ENCODE data around the gene BANK1.

BANK1 gene, protein sequence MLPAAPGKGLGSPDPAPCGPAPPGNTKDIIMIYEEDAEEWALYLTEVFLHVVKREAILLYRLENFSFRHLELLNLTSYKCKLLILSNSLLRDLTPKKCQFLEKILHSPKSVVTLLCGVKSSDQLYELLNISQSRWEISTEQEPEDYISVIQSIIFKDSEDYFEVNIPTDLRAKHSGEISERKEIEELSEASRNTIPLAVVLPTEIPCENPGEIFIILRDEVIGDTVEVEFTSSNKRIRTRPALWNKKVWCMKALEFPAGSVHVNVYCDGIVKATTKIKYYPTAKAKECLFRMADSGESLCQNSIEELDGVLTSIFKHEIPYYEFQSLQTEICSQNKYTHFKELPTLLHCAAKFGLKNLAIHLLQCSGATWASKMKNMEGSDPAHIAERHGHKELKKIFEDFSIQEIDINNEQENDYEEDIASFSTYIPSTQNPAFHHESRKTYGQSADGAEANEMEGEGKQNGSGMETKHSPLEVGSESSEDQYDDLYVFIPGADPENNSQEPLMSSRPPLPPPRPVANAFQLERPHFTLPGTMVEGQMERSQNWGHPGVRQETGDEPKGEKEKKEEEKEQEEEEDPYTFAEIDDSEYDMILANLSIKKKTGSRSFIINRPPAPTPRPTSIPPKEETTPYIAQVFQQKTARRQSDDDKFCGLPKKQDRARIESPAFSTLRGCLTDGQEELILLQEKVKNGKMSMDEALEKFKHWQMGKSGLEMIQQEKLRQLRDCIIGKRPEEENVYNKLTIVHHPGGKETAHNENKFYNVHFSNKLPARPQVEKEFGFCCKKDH

DNA sequence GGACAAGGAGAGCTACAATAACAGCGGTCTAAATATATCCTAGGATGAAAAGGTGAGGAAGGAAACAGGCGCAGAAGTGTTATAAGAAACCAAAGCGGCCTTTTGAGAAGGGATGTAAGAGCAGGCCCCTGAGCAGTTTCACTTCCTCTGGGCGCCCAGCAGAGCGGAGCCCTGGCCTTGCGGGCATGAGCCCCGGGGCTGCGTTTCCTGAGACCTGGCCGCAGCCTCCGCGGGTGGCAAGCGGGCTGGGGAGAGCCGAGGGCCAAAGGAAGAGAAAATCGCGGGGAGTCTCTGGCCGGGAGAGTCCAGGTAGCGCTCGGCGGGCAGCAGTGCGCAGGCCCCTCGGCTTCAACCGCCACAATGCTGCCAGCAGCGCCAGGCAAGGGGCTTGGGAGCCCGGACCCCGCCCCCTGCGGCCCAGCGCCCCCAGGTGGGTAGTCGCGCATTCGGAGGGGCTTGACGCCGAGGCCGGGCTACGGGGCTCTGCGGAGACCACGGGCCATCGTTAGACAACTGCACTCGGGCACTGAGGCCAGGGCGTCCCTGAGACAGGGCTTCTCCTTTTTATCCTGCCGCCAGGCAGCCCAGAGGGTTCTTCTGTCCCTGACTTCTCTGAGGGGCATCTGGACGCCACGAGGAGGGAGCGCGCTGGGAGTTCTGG is at the start of gene BANK1:
TSS of gene BANK1 (plus strand) at position 210 of the 661 bp plus-strand sequence. CDS start at position 361, 151 bp downstream.
- no peak for DNase-seq

DNA sequence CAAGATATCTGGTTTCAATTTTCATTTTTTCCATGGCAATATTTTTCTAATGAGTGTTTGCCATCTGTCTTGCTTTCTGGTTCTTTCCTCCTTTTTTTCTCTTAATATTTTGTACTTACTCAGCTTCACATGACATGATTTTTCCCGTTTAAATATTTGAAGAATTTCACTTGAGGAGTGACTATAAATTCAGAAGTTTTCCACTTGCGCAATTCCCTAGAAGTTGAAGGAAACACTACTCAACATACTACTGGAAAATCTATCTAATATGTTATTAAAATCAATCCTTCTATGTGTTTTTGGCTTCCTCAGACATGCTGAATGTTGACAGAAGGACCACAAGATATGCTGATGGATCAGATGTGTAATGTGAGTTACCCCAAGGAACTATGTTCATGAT is 36.8 kb upstream of the BANK1 start:
- DNase-seq = no peak

DNA sequence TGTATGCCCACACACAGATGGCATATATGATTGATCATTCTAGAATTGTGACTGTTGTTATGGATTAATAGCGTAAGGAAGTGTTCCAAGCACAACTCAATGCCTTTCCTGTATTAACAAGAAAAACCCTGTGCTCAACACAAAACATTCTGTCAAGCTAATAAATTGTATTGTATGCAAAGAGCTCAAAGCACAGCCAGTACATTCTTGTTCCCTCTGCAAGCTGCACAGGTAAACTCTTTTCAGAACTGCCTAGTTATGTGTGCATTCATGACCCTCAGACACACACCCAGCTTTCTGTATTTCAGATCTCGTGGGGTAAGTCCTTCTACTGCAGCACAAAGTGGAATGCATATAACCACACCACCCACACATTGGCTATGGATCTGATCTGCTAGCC is 34.3 kb upstream of the BANK1 start:
- no peak for DNase-seq

DNA sequence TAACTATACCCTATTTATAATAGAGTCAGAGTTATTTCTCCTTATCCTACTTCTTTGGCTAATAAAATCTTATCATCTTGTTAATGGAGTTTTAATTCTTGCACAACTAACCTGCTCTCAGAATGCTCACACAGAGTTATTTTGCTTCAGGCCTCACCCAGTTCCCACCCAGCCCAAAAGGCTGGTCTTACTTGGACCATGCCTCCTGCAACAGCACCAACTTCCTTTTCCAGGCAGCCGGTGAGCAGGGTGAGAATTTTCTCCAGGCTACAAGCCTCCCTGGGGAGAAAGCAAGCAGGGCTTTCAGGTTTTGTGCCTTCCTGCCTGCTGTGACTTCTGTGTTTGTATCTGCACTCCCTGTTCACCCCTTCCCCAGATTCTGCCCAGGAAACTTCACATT is 29.1 kb upstream of the BANK1 start:
- no peak for DNase-seq

DNA sequence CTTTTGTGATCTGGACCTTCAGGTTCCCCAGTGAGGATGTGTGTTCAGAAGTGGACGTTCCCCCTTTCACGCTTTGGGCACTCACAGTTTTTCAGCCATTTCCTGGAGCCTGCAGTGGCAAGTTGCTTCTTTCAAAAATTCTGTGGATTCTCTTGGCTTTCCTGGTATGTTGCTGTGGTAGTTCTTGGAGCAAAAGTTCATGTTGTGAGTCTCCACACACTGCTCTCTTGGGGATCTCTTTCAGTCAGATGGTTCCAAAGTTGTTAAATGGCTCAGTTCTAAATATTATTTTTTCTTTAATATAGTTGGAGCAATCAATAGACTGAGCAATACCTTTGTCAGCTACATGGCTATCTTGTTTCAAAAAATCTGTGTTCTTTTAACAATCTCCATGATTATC is 28.5 kb upstream of the BANK1 start:
- no peak for DNase-seq

DNA sequence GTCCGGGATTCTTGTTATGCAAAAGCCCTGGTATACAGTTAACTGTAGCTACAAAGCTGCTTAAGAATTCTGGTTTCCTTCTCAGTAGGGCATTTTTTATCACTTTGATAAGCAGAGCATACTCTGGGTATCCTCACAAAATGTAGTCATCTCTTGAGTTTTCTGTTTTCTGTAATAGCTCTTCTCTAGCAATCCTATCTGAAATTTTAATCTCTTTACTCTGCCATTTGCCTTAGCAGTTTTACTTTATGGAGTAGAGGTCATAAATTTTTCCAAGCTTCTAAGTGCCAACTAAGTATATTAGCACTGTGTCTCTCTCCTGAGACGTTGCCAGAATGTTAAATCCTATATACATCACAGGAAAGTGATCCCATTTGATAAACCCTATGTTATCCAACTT is 28.0 kb upstream of the BANK1 start:
- DNase-seq = no peak

DNA sequence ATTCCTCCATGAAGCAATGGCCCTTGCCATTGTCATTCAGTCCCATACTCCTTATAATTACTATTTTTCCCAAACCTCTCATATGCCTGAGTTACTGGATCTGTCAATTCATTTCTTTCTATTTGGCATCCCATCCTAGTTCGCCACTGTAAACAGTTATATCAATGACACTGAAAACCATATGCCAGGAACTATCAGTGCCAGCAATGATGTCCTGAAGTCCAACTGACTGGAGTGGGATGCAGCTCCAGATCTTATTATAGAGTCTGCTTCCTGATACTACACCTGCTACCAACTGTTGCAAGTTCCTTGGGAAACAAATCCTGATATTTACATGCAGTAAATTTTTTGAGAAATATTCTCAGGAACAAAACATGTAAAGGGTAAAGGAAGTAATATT is 27.0 kb upstream of the BANK1 start:
- peak; percentile 60 to 77 for DNase-seq

DNA sequence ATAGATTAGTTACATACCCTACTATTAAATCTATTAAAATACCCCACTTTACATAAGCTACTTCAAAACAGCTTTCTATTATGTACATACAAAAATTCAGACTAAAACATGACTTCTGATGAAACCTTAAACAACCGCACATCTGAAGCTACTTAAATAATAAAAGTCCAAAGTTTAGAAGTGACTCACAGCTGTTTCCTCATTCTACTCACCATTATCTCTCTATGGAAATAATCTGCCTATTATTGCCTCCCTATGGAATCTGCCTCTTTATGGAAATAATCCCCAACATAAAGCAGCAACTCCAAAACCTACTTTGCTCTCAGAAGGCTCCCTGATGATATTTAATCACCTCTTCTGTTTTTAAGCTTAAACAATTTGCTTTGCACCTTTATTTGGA is 15.7 kb upstream of the BANK1 start:
- DNase-seq = no peak

DNA sequence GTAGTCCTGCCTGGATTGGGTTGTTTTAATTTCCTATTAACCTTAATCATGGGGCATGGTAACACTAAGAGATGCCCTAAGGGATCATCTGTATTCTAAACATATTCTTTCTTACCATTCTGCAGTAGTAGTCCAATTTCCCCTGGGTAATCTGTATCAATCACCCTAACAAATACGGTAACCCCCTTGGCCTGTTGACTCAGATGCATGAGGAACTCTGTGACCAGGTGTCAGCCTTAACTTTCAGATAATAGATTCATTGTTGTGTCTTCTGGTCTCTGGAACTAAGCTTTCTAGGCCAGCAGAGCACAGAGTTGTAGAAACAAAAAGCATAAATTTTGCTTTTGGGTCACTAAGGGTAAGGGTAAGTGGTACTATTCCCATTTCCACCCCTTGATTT is 13.1 kb upstream of the BANK1 start:
- no peak for DNase-seq

DNA sequence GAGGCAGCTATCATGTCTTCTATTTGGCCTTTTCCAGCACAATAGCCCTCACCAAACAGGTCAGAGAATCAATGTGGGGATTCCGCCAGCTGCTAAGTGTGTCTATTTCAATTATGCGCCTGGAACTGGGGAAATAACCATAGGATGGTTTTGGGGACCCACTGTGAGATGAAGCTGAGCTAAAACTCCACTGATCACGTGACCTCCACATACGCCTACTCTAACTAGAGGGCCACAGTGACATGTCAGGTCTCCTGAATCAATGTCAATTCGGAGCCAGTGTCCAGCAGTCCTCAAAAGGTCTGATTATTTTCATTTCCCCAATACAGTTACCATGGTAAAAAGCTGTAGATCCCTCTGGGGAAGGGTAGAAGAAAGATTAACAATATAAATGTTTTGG is 10.2 kb upstream of the BANK1 start:
- no peak for DNase-seq

DNA sequence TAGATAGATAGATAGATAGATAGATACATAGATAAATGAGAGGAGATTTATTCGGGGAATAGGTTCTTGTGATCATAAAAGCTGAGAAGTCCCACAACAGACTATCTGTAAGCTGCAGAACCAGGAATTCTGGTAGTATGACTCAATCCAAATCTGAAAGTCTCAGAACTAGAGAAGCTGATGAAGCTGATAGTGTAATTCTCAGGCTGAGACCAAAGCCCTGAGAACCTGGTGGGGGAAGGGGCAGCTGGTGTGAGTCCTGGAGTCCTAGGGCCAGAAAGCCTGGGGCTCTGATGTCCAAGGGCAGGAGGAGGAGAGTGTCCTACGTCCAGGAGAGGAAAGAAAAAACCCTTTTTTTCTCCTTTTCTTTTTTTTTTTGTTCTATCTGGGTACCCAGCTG is 8.0 kb upstream of the BANK1 start:
- DNase-seq = no peak

DNA sequence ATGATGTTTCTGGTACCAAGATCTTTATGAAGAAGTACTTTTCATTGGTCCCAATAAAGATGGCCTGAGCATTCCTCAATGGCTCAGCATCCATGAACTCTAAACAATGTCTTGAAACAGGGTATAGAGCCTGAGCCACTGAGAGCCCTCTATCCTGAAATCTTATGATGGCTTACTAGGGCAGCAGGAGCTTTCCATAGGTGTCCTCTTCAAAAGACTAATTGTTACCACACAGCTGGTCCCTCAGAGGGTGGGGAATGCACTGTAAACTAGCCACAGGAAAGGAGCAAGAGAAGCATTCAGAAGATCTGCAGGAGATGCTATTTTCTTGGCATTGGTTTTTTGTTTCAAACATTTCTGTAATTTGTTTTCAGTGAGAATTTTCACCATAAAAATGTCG is 5.6 kb upstream of the BANK1 start:
- DNase-seq = no peak

DNA sequence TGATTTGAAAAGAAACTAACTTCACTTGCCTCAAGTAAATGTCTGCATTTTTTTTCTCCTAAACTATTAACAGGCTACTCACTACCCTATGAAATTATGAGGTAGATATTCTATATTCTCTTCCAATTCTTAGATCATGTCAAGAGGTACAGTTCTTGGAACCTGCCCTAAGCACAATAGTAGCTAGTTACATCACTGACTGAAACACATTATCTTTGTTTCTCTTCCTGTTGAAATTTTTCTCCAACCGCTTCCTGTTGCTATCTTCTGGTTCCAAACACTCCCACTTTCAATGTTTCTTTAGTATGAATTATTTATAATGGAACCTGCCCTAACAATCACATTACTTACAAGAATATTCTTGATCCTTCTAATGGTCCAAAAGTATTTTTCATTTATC is 5.0 kb upstream of the BANK1 start:
- DNase-seq = no peak

DNA sequence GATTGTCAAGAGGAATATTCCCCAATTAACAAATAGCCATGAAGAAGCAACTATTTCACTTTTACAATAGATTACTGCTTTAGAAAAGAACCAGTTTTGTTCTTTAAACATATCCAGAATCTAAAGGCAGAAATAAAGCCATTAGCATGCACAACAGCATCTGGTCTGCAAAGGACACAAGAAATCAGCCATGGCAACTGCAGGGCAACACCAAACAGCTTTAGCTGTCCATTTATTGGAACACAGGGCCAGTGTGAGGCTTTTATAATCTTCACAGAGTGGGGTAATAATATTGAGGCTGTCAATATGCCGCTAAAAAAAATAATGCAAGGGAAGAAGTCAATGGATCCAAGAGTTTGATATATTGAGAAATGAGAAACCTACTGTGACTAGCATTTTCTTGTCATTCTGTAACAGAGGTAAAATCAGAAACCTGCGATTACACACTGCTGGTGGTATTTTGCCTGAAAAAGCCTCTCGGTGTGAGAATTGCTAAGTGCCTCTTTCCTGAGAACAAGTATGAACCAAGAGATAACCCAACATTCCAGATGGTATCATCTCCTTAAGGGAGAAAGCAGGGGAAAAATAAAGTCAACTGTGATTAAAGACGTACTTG is 2.7 kb upstream of the BANK1 start:
- no peak for DNase-seq

DNA sequence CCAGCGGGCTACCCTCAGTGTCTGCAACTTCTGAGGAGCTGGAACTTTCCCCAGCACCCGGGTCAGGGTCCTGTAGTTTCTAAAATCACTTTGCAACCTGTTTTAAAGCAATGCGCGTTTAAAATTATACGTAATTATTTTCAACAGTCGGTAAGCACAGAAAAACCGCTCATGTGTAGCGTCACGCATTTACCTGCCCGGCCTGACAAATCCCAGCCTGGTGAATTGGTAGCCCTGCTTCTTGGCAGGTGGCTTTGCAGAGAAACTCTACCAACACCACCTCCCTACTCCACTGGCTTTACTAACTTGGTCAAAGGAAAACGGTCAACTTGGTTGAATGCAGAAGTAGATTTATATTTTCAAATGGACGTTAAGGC is 640 bp downstream of the BANK1 start:
- DNase-seq = no peak

DNA sequence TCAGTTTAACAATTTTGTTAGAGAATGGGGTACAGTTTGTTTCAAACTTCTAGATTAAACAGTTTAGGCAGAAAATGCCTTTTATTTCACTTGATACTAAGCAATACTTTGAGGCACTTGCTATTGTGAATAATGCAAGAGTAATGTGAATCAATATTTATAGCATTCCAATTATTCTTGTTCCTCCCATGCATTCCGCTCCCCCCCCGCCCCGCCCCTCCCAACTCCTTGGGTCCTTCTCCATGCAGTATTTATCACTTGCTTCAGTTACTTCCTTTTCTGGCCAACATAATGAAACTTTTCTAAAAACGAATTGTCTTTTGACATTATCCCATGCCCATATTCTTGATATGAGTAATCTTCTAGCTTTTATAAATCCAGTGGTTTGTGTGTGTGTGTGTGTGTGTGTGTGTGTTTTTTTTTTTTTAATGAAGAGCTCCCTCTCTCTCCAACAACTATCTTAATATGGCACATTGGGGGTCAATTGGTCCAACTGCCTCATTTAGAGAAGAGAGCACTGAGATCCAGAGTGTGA is 1.6 kb downstream of the BANK1 start:
- DNase-seq = no peak

DNA sequence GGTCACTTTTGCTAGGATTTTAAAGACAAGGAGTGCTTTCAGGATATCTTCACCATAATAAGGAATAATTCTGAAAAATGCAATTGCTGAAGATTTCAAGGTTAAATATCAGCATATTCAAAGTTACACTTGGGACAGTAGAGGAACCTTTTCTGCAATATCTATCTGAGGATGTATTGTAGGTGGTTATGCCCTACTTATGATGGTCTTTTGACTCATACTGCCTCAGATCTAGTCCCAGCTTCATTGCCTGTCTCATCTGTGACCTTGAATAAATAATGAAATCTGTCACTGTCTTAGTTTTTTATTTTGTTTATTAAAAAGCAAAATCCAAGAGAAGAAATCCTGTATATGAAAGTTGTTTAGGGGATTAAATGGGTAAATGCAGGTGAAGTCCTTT is 2.9 kb downstream of the BANK1 start:
- DNase-seq = no peak

DNA sequence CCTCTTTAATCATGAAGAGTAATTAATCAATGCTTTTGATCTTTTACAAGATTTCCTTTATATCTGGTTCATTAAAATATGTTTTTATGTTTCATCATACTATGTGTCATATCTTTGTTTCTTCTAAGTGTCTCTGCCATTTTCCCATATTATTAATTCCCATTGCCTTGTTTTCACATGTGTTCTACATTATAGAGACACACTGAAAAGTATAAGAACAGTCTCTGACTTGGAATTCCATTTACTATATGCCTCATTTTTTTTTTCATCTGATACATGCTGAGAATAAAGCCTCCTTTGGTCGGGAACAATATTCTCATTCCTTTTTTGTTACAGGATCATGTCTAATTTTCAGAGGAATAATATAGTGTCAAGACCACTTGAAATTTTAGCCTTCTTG is 4.3 kb downstream of the BANK1 start:
- no peak for DNase-seq

DNA sequence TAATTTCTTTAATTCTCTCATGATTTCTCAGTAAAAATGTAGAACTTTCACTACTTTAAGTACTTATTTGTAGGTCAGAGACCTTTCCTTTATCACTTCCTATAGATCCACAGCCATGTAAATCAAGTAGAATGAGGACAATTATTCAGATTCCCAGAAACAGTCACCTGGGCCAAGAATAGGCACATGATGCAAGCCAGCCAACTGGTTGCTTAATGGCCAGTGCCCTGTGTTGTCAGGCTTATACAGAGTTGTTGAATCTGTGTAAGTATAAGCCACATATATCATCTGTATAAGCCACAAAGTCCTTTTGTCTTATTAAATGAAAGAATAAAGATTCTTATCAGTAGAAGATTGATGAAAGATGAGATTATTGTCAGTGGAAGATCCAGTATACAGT is 5.2 kb downstream of the BANK1 start:
- no peak for DNase-seq

DNA sequence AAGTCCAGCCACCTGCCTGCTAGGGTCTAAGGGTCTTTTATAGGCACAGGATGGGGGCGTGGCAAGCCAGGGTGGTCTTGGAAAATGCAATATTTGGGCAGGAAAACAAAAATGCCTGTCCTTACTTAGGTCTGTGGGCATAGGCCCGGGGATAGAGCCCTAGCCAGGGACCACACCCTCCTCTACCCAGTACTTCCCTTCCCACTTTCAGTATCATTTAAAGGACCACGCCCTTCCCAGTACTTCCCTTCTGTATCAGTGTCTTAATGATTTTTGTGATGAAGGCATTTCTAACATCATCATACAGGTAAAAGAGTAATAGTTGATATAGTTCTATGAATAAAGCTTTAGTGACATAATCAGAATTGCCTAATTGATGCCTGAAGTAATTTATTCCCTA is 11.4 kb downstream of the BANK1 start:
- no peak for DNase-seq

DNA sequence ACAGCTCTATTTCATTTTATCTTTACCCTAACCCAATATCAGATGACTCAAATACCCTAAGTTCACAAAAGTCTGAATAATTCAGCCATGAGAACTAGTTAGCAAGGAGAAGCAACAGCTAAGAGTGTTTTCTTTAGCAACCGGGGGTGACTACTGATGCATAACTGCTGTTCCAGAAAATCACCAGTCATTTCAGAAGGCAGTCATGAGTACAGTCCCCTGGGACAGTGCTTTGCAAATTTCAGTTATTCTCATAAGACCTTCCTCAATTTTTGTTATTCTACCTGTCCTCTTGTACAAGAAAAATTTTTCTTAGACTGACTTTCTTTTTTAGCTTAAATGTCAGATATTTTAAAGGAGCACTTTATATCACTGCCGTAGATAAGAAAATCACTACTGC is 16.4 kb downstream of the BANK1 start:
- no peak for DNase-seq

DNA sequence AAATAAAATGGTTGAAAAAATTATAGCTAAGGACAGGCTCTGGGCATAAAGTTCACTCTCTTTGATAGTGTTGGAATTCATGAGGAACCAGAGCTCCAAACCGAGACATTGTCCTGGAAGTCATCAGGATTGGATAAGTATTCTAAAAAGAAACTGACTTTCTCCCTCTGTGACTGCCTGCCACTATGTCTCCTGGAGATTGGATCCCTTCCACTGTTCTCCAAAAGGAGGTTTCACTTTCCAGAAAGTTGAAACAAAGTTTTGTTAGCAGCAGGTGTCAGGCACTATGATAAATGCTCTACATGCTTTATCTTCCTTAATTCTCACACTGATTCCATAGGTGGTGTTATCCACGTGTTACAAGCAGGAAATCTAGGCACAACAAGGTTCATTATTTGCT is 16.8 kb downstream of the BANK1 start:
- DNase-seq = no peak

DNA sequence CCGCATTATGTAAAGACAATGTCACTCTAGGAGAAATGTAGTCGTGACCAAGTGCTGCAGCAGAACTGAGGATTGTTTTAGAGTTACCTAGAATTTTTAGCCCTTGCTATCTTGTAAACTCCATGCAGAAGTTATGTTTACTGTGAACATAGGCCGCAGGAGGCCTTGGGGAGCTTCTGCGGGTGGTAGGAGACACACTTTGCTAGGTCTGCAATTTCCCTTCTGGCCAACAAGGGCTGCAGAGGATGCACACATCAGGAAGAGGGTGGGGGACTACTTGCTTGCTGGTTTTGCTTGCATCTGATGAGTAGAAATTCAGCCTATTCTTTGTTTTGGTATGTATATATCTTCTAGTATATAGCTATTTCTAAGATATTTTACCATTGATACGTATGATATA is 23.1 kb downstream of the BANK1 start:
- no peak for DNase-seq
